ENCODE measurements around the gene ZNRF3.

The ZNRF3 gene

DNA sequence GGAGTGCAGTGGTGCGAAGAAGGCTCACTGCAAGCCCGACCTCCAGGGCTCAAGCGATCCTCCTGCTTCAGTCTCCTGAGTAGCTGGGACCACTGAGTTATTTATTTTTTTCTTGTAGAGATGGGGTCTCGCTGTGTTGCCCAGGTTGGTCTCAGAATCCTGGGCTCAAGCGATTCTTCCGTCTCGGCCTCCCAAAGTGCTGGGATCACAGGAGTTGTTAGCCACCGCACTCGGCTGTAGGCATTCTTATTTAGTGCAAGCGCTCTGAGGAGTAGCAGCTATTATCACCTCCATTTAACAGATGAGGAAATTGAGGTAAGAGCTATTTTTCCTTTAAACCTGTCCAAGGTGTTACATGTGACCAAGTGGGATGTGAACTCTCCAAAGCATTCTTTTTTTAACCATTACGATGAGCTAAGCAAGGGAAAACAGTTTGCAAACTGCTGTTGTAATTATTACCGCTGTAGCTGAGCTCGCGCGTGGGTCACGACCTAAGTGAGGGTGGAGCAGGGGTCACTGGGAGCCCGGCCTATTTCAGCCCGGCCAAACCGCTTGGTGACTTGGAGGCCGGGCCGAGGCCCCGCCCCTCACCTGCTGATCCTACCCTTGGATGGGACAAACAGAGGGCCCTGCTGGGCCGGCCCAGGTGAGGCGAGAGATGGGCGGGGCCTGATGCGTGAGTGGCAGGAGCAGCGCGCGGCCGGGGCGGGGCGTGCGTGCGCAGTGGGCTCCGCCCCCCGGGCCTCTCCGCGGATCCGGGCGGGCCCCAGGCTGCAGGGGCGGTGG lies 189.0 kb downstream of the ZNRF3 start:
- Histone ChIP-seq H3K27me3 (ENCODE audit: control insufficient read depth in 1 of 2, insufficient read depth in 2 of 2, low read length in 2 of 2) (no peaks in the 10 kb centered on the region), H3K27ac (ENCODE audit: low read depth, low read length) (no peak overlapping the region), H3K4me3 (ENCODE audit: low read depth in 1 of 2, low read length in 2 of 2) (peak overlapping the region; percentile 68 to 80), H3K4me1 (ENCODE audit: control insufficient read depth in 1 of 2, insufficient read depth in 2 of 2, low read length in 2 of 2) (peaks cover 15 to 39% of the 10 kb centered on the region in 2 donors), H3K9me3 (ENCODE audit: control insufficient read depth in 1 of 2, low read length in 2 of 2) (no peaks in the 10 kb centered on the region), H3K36me3 (ENCODE audit: control insufficient read depth in 1 of 2, insufficient read depth in 2 of 2, low read length in 2 of 2) (no peaks in the 10 kb centered on the region), H3K9ac (ENCODE audit: low read depth in 1 of 2, low read length in 2 of 2) (no peak overlapping the region)

DNA sequence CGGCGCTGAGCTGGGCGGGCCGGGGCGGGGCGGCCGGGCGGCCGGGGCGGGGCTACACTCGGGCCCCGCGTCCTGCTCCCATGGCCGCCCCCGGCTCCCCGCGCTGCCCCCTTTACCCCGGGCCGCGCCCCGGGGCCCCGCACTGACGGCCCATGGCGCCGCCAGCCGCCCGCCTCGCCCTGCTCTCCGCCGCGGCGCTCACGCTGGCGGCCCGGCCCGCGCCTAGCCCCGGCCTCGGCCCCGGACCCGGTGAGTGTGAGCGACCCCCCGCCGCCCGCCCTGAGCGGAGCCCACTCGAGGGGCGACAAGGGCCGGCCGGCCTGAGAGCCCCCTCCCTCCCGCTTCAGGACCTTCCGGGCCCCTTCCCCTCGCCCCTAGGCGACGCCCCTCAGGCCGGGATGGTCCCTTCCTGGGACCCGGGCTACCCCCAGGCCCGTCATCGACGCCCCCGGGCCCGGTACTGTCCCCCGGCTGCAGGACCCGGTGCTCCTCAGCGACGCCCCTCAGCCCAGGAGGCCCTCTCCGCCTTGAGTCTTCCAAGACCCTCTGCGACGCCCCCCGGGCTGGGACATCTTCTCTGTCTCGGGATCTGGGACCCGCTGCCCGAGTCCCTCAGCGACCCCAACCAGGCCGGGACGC lies 189.7 kb downstream of the ZNRF3 start, which contains the start of gene KREMEN1:
TSS of gene KREMEN1 (plus strand) at position 57 of the 639 bp plus-strand sequence. CDS start at position 153, 96 bp downstream.
- peak within 1 kb of the TSS; percentile 79 to 80 for H3K4me3 ChIP-seq (ENCODE audit: low read depth in 1 of 2, low read length in 2 of 2)
- H3K4me1 ChIP-seq (ENCODE audit: control insufficient read depth in 1 of 2, insufficient read depth in 2 of 2, low read length in 2 of 2) = peaks cover 15 to 46% of the 10 kb centered on the region in 2 donors
- H3K27ac ChIP-seq (ENCODE audit: low read depth, low read length) = peak within 1 kb of the TSS; percentile 50
- no peaks in the 10 kb centered on the region for H3K9me3 ChIP-seq (ENCODE audit: control insufficient read depth in 1 of 2, low read length in 2 of 2)
- H3K36me3 ChIP-seq (ENCODE audit: control insufficient read depth in 1 of 2, insufficient read depth in 2 of 2, low read length in 2 of 2) = no peaks in the 10 kb centered on the region
- no peaks in the 10 kb centered on the region for H3K27me3 ChIP-seq (ENCODE audit: control insufficient read depth in 1 of 2, insufficient read depth in 2 of 2, low read length in 2 of 2)
- H3K9ac ChIP-seq (ENCODE audit: low read depth in 1 of 2, low read length in 2 of 2) = peak within 1 kb of the TSS; percentile 61 to 70

DNA sequence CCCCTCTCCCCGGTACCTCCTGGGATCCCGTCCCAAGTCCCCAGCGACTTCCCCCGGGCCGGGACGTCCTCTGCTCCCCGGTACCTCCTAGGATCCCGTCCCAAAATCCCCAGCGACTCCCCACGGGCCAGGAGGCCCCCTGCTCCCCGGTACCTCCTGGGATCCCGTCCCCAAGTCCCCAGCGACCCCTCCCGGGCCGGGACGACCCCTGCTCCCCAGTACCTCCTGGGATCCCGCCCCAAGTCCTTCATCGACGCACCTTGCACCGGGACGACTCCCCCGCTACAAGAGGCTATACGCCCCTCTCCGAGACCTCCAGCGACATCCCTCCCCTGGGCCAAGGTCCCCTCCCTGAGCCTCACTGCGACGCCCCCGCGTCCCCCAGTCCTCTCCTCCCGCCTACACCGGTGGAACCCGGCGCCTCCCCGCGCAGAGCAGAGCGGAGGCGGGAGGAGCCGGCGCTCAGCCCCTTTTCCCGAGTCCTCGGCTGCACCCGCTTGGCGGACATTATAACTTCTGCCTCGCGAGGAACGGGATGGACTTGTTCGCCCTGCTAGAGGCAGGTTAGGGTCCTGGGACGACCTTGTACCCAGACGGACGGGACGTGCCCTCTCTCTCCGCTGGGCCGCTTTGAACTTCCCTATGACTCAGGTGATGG lies 190.4 kb downstream of the ZNRF3 start:
- H3K4me3 ChIP-seq (ENCODE audit: low read depth in 1 of 2, low read length in 2 of 2) = peak overlapping the region; percentile 79 to 80
- H3K27me3 ChIP-seq (ENCODE audit: control insufficient read depth in 1 of 2, insufficient read depth in 2 of 2, low read length in 2 of 2) = no peaks in the 10 kb centered on the region
- peak overlapping the region; percentile 50 for H3K27ac ChIP-seq (ENCODE audit: low read depth, low read length)
- peak overlapping the region; percentile 61 to 70 for H3K9ac ChIP-seq (ENCODE audit: low read depth in 1 of 2, low read length in 2 of 2)
- H3K36me3 ChIP-seq (ENCODE audit: control insufficient read depth in 1 of 2, insufficient read depth in 2 of 2, low read length in 2 of 2) = no peaks in the 10 kb centered on the region
- H3K4me1 ChIP-seq (ENCODE audit: control insufficient read depth in 1 of 2, insufficient read depth in 2 of 2, low read length in 2 of 2) = peaks cover 19 to 52% of the 10 kb centered on the region in 2 donors
- H3K9me3 ChIP-seq (ENCODE audit: control insufficient read depth in 1 of 2, low read length in 2 of 2) = no peaks in the 10 kb centered on the region

DNA sequence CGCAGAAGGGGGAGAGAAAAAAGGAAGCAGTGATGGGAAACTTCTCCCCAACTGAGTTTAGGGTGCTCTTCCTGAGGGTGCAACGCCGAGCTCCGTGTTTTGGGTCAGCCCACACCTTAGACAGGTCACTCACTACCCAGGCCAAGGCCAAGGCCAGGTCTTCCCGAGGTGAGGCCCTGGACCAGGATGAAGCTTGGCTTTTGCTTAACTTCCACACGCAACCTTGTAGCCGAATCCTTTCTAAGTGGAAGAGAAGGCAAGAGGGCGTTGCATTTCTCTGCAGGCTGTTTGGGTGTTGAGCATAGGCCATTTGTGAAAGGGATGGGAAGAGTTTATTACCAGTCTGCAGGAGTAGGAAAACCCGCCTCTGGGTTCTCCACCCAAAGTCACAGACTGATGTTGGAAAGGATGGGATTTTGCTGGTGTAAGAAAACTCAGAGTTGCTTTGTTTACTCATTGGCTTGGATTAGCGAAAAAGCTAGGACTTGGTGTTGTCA lies 191.0 kb downstream of the ZNRF3 start:
- no peaks in the 10 kb centered on the region for H3K9me3 ChIP-seq (ENCODE audit: control insufficient read depth in 1 of 2, low read length in 2 of 2)
- H3K27ac ChIP-seq (ENCODE audit: low read depth, low read length) = no peak overlapping the region
- H3K4me1 ChIP-seq (ENCODE audit: control insufficient read depth in 1 of 2, insufficient read depth in 2 of 2, low read length in 2 of 2) = peaks cover 25 to 56% of the 10 kb centered on the region in 2 donors
- H3K36me3 ChIP-seq (ENCODE audit: control insufficient read depth in 1 of 2, insufficient read depth in 2 of 2, low read length in 2 of 2) = no peaks in the 10 kb centered on the region
- H3K27me3 ChIP-seq (ENCODE audit: control insufficient read depth in 1 of 2, insufficient read depth in 2 of 2, low read length in 2 of 2) = no peaks in the 10 kb centered on the region
- peak overlapping the region; percentile 6 to 70 for H3K9ac ChIP-seq (ENCODE audit: low read depth in 1 of 2, low read length in 2 of 2)
- H3K4me3 ChIP-seq (ENCODE audit: low read depth in 1 of 2, low read length in 2 of 2) = peak overlapping the region; percentile 79 to 80

DNA sequence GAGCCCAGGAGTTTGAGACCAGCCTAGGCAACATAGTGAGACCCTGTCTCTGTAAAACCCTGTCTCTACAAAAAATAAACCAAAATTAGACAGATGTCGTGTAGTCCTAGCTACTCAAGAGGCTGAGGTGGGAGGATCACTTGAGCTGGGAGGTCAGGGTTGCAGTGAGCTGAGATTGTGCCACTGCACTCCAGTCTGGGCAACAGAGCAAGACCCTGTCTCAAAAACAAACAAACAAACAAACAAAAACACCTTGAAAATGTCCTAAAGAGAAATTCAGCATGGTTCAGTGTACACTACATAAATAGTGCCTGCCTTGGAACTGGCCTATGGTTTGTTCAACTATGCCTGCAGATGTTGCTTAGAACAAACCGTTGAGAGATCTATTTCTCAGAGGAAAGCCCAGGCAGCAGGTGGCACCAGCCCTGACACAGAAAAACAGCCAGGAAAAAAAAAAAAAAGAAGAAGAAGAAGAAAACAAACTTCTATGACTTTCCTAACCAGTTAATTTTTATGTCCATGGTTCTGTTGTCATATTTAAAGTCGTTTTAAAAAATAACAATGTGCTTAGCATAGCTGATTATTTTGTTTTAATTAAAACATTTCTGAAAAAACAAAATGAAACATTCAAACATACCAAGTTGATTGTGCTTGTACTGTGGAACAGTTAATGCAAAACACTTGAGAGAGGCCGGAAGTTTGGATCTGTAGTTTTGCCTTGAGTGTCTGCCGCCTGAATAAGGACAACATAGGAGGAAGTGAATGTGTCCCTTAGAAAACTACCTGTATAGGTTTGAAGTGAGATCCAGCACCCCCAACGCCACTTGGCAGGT lies 194.9 kb downstream of the ZNRF3 start:
- H3K27ac ChIP-seq (ENCODE audit: low read depth, low read length) = peak overlapping the region; percentile 2
- H3K4me1 ChIP-seq (ENCODE audit: control insufficient read depth in 1 of 2, insufficient read depth in 2 of 2, low read length in 2 of 2) = peaks cover 40 to 53% of the 10 kb centered on the region in 2 donors
- H3K36me3 ChIP-seq (ENCODE audit: control insufficient read depth in 1 of 2, insufficient read depth in 2 of 2, low read length in 2 of 2) = no peaks in the 10 kb centered on the region
- H3K27me3 ChIP-seq (ENCODE audit: control insufficient read depth in 1 of 2, insufficient read depth in 2 of 2, low read length in 2 of 2) = no peaks in the 10 kb centered on the region
- H3K4me3 ChIP-seq (ENCODE audit: low read depth in 1 of 2, low read length in 2 of 2) = no peak overlapping the region
- no peaks in the 10 kb centered on the region for H3K9me3 ChIP-seq (ENCODE audit: control insufficient read depth in 1 of 2, low read length in 2 of 2)
- no peak overlapping the region for H3K9ac ChIP-seq (ENCODE audit: low read depth in 1 of 2, low read length in 2 of 2)

DNA sequence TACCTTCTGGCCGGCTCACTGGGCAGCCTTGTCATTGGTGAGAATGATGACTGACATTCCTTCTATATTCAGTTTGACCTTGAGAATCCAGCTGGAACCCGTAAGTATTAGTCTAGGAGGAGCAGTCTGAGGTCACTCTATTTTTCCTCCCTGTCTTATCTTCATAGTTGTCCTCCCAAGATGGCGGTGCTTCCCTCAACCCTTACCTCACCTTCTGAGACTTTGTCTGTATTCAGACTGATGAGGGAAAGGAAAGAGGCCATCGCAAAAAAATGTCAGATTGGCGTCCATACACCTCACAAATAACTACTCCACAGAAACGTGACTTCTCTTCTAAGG lies 195.5 kb downstream of the ZNRF3 start:
- no peaks in the 10 kb centered on the region for H3K27me3 ChIP-seq (ENCODE audit: control insufficient read depth in 1 of 2, insufficient read depth in 2 of 2, low read length in 2 of 2)
- H3K4me1 ChIP-seq (ENCODE audit: control insufficient read depth in 1 of 2, insufficient read depth in 2 of 2, low read length in 2 of 2) = peaks cover 36 to 48% of the 10 kb centered on the region in 2 donors

DNA sequence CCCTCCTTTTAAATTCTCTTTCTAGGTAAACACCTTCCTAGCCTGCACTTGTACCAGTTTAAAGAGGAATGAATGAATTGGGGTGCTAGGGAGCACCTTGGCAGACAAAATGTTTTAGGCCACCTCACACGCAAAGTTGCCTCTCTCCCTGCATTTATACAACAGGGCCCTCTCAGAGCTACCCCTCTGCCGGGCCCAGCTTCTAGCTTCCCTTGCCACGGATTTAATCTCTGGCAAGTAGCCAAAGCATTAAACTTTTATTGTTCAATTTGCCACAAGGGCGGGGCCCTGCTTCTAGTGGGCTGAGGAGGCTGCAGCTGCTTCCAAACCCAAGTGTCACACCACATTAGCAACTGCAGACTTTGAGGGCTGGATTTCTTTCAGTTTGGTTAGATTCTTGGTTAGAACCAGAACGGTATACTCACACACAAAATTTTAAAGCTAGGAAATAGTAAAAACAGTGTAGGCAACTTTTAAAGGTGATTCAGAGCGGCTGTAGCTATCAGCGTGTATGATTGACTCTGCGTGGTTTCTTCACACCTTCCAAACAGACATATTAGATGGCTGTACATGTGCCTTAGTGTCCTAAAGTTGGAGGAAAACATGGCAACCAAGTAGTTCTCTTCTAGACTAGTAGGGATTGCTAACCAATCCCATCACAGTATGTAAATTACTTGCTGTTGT lies 196.0 kb downstream of the ZNRF3 start:
- Histone ChIP-seq H3K36me3 (ENCODE audit: control insufficient read depth in 1 of 2, insufficient read depth in 2 of 2, low read length in 2 of 2) (no peaks in the 10 kb centered on the region), H3K9ac (ENCODE audit: low read depth in 1 of 2, low read length in 2 of 2) (peak overlapping the region in 1 of 2 donors; percentile 21), H3K9me3 (ENCODE audit: control insufficient read depth in 1 of 2, low read length in 2 of 2) (no peaks in the 10 kb centered on the region), H3K27ac (ENCODE audit: low read depth, low read length) (no peak overlapping the region), H3K27me3 (ENCODE audit: control insufficient read depth in 1 of 2, insufficient read depth in 2 of 2, low read length in 2 of 2) (no peaks in the 10 kb centered on the region), H3K4me1 (ENCODE audit: control insufficient read depth in 1 of 2, insufficient read depth in 2 of 2, low read length in 2 of 2) (peaks cover 36 to 44% of the 10 kb centered on the region in 2 donors), H3K4me3 (ENCODE audit: low read depth in 1 of 2, low read length in 2 of 2) (no peak overlapping the region)

More for the DNA sequence above, 195.5 kb downstream of the ZNRF3 start:
- Histone ChIP-seq H3K9ac (ENCODE audit: low read depth in 1 of 2, low read length in 2 of 2) (peak overlapping the region in 1 of 2 donors; percentile 21), H3K27ac (ENCODE audit: low read depth, low read length) (peak overlapping the region; percentile 2), H3K9me3 (ENCODE audit: control insufficient read depth in 1 of 2, low read length in 2 of 2) (no peaks in the 10 kb centered on the region), H3K4me3 (ENCODE audit: low read depth in 1 of 2, low read length in 2 of 2) (no peak overlapping the region), H3K36me3 (ENCODE audit: control insufficient read depth in 1 of 2, insufficient read depth in 2 of 2, low read length in 2 of 2) (no peaks in the 10 kb centered on the region)

DNA sequence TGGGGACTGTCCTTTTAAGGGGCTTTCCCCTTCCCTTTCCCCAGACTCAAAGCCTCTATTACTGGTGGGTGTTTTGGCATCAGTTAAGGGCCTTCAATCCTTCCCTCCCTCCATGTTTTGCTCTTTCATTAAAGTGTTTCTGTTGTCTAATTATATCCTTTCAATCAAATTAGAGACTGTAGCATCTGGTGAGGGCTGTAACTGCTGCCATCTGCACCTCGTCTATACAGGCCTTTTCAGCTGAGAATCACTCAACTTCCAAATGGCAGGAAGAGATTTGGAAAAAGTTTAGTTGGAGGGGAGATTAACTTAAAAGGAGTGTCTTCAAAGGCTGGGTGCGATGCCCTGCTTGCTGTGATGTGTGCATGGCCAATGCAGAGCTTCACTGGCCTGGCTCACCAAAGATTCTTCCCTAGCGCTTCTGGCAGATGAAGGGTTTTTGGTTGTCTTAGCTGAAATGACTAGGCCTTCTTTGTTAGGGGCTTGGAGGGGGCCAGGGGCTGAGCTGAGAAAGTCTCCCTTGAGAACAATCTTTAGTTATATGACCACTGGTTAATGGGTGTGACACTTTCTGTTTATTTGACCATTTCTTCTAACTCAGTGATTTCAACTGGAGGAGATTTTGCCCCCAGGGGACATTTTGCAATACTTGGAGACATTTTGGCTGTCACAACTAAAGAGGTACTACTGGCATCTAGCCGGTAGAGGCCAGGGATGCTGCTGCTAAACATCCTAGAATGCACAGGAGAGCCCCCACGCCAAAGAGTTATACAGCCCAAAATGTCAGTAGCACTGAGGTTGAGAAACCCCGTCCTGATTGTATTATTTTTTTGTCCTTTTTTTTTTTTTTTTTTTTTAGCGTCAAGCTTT lies 197.0 kb downstream of the ZNRF3 start:
- Histone ChIP-seq H3K27ac (ENCODE audit: low read depth, low read length) (no peak overlapping the region), H3K36me3 (ENCODE audit: control insufficient read depth in 1 of 2, insufficient read depth in 2 of 2, low read length in 2 of 2) (no peaks in the 10 kb centered on the region), H3K4me1 (ENCODE audit: control insufficient read depth in 1 of 2, insufficient read depth in 2 of 2, low read length in 2 of 2) (peaks cover 36 to 39% of the 10 kb centered on the region in 2 donors), H3K27me3 (ENCODE audit: control insufficient read depth in 1 of 2, insufficient read depth in 2 of 2, low read length in 2 of 2) (no peaks in the 10 kb centered on the region), H3K9ac (ENCODE audit: low read depth in 1 of 2, low read length in 2 of 2) (no peak overlapping the region), H3K9me3 (ENCODE audit: control insufficient read depth in 1 of 2, low read length in 2 of 2) (no peaks in the 10 kb centered on the region), H3K4me3 (ENCODE audit: low read depth in 1 of 2, low read length in 2 of 2) (no peak overlapping the region)

Measured in duodenal mucosa (tissue), 2 donors.